IPS-NIHi7 (cell line): ENCODE measurements around the gene SP5.
"Not testable (repeated sequence)": the region's sequence is repeated elsewhere in the genome, so short reads cannot be mapped to it uniquely, and the experiment has no call there.

Experiments
- DNase-seq: peaks from one replicate; pipeline ENCODE4 v3.0.0; 2012; ENCODE audit warnings: mixed read lengths; ENCODE audit errors: extremely low spot score

The SP5 gene

DNA sequence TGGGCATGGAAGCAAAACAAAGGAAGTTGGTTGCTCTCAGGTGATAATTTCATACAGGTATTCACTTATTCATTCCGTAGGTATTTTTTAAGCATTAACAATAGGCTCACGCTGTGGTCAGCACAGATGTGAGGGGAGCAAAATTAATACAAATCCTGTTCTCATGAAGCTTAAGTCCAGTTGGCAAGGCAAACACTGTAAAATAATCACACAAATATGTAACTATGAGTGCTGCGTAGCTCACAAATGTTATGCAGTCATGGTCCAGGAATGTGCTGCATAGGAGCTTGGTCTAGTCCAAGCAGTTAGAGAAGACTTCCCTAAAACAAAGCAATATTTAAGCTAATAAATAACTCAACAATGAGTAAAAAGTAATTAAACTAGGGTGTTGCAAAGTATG is 23.9 kb downstream of the SP5 start:
- no peak for DNase-seq

DNA sequence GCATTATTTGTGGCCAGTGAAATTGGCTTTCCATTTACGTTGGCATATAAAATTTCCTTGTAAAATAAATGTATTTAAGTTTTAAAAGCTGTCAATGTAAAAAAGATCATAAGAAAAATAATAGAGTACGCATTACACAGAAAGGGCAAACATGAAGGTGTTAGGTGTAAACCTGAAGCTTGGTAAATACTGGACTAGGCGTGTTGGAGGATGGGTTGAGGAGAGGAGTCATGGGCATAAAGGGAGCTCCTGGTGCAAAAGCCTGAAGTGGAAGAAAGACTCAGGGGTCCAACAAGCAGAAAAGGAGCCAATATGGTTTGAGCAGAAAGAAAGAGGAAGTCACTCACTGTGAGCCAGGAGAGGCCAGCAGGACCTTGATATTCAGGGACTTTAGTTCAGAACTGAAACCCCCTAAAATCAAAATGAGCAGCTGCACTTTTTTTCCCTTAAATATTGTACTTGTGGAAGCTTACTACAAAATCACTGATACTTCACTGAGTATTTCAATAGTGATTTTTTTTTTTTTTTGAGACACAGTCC is 24.4 kb downstream of the SP5 start:
- no peak for DNase-seq

GRCh38 chr2:170740660-170741059 is 25.5 kb downstream of the SP5 start:
- no peak for DNase-seq

DNA sequence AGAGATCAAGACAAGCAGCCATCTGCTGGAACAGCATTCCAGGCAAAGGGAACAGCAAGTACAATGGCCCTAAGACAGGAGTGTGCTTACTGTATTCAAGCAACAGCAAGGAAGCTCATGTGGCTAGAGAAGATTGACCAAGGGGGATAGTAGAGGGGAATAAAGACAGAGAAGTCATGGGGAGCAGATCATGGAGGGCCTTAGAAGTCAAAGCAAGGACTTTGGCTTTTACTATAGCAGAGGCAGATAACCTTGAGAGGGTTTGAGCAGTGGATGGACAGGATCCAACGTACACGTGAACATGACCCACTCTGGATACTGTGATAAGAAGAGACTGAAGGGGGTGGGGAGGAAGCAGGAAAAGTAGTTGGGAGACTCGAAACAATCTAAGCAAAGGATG is 26.9 kb downstream of the SP5 start:
- DNase-seq, result no peak

GRCh38 chr2:170742896-170743529 is 27.9 kb downstream of the SP5 start:
- DNase-seq, result no peak

- peak; percentile 26 for DNase-seq
Measured at GRCh38 chr2:170743530-170744239, 28.5 kb downstream of the SP5 start.

GRCh38 chr2:170744248-170745002 is 29.3 kb downstream of the SP5 start:
- no peak for DNase-seq

DNA sequence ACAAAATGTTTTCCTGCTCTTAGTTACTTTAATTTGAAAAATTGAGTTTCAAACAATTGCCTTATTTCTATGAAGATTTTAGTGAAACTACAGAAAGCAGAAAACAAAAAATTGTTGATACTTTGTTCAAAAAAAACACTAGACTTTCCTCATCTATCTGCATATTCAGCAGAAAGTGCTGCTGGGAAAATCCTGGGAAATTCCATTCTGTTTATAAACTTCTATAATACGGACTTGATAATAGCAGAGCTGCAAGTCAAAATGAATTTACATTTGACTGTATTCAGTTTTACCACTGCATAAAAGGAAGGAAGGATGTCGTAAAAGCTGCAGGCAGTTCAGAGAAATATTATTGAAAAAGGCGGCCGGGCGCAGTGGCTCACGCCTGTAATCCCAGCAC is 30.2 kb downstream of the SP5 start:
- DNase-seq, result no peak

DNA sequence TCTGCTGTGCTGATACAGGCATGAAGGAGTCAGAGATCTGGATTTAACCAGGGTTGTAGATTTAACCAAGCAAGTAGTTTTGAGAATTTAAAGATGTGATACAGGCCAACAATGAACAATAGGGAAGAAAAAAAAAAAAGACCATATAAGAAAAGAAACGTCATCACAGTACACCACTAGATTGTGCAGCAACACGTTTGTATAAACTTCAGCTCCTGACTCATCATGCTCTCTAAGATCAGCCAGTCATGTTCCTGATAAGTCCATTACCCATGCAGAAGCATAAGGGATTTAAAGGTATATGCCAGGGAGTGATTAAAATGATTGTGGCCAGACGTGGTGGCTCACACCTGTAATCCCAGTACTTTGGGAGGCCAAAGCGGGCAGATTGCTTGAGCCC is 32.8 kb downstream of the SP5 start:
- no peak for DNase-seq

DNA sequence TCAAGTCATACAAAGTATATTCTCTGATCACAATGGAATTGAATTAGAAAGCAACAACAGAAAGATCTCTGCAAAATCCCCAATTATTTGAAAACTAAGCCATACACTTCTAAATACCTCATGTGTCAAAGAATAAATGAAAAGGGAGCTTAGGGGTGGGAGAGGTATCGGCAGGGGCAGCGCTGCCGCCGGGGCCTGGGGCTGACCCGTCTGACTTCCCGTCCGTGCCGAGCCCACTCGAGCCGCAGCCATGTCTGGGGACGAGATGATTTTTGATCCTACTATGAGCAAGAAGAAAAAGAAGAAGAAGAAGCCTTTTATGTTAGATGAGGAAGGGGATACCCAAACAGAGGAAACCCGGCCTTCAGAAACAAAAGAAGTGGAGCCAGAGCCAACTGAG is 36.4 kb downstream of the SP5 start:
- not testable (repeated sequence) for DNase-seq

GRCh38 chr2:170761572-170761971 is 46.4 kb downstream of the SP5 start:
- DNase-seq, result no peak

- no peak for DNase-seq
Measured at GRCh38 chr2:170762760-170763159, 47.6 kb downstream of the SP5 start.

GRCh38 chr2:170763232-170763631 is 48.1 kb downstream of the SP5 start:
- DNase-seq, result no peak

- DNase-seq, result no peak
Measured at GRCh38 chr2:170764880-170765261, 49.7 kb downstream of the SP5 start.

DNA sequence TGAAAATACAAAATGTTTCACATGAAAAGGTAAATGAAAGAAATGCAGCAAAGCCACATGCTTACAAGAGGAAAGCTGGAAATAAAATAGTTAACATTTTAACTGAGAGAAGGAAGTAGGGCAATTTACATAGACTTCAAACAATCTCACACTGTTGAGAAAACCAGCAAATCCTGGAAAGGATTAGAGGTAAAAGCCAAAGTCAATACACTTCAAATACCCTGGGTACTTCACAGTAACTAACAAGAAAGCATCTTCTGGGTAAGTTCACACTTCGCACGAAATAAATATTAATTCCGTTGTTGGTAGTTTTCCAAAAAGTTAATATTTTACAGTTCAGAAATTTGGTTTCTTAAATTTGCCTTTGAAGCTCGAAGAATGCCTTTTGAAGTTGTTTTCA is 51.6 kb downstream of the SP5 start:
- DNase-seq, result no peak
